ENCODE measurements around the gene MAX.

GRCh38 chr14:65150898-65151608 lies 48.7 kb upstream of the MAX start:
- TF ChIP-seq CTCF (conservative IDR thresholded peaks at IDR 0.05; ENCODE audit: low read depth in 2 of 2), result no peak
- TF ChIP-seq EZH2 (IDR thresholded peaks at IDR 0.05; ENCODE audit: low read depth, unreplicated experiment), result no peak
- no peak for TF ChIP-seq POLR2AphosphoS5 (IDR thresholded peaks at IDR 0.05; ENCODE audit: low read depth)
- TF ChIP-seq EZH2phosphoT487 (IDR thresholded peaks at IDR 0.05; ENCODE audit: unreplicated experiment), result no peak
- no peak for TF ChIP-seq CREB1 (CRISPR knock-in tag; IDR thresholded peaks at IDR 0.05; ENCODE audit: low read depth)
- TF ChIP-seq REST (IDR thresholded peaks at IDR 0.05; ENCODE audit: unreplicated experiment), result no peak
- TF ChIP-seq ZNF114 (CRISPR knock-in tag; IDR thresholded peaks at IDR 0.05), result no peak
- no peak for TF ChIP-seq ETS1 (IDR thresholded peaks at IDR 0.05)
- TF ChIP-seq JUNB (IDR thresholded peaks at IDR 0.05; ENCODE audit: unreplicated experiment), result no peak
- no peak for TF ChIP-seq NANOG (IDR thresholded peaks at IDR 0.05; ENCODE audit: borderline replicate concordance)
- no peak for TF ChIP-seq STAT1 (IDR thresholded peaks at IDR 0.05; ENCODE audit: unreplicated experiment)

All from GM23338 (cell line).